ENCODE measurements around the gene ABRAXAS1.
"Not testable (repeated sequence)": the region's sequence is repeated elsewhere in the genome, so short reads cannot be mapped to it uniquely, and the experiment has no call there.

- not testable (repeated sequence) for TF ChIP-seq ARNT (IDR thresholded peaks at IDR 0.05); BHLHE40 (IDR thresholded peaks at IDR 0.05; ENCODE audit: borderline replicate concordance); PKNOX1 (IDR thresholded peaks at IDR 0.05); FOXM1 (IDR thresholded peaks at IDR 0.05; ENCODE audit: borderline replicate concordance)
These were observed 11.4 kb upstream of the ABRAXAS1 start for GRCh38 chr4:83496085-83496917.

All from HEK293T (cell line).